HCT116 (cell line): Measurements from ENCODE around the gene ABCB10. TPM values are rescaled to one million over a fixed set of nuclear protein-coding genes. Genes with fewer than 3 reads are reported as not detected.

Experiments used
- ATAC-seq: fragments of 200-7000 bp; cut with Tn5 transposase; 2 replicates; pipeline ENCODE4 v1.9.1; 2020; ENCODE audit warnings: mild to moderate bottlenecking, moderate library complexity
- BruUV-seq: library from RNA; stranded (reverse); fragments of 400-500 nt; replicated peaks from 2 replicates; lab custom pipeline; 2021; lab: Mats Ljungman, UMichigan
- CTCF ChIA-PET: fragments of 300-600 bp; sonication (Branson Sonifier 250); formaldehyde crosslinking; loops from one replicate; lab custom pipeline; 2021; ENCODE audit warnings: antibody characterized with exemption; lab: Charles Lee
- POLR2A ChIA-PET: fragments of 300-600, 350-600 bp; sonication (Branson Sonifier 250); formaldehyde crosslinking; loops from one replicate; lab custom pipeline; 2021; ENCODE audit warnings: antibody characterized with exemption; lab: Charles Lee
- RAD21 ChIA-PET, 2 experiments: fragments of 300-600 bp; sonication (Branson Sonifier 250); formaldehyde crosslinking; loops; one replicate each; lab custom pipeline; 2023; ENCODE audit warnings: low total read pairs in 2 of 2; ENCODE audit not compliant: uncharacterized antibody in 2 of 2, unreplicated experiment in 2 of 2, low non-redundant PET in 1 of 2; lab: Charles Lee
- DNase-seq: peaks from one replicate; pipeline ENCODE4 v3.0.0-alpha.2; 2010; ENCODE audit warnings: low read depth, low spot score
- H2AFZ ChIP-seq: fragments of 200-600 bp; shearing (Covaris generic), sonication (generic); 2 replicates; pipeline ENCODE4 v1.6.1; 2017; ENCODE audit warnings: low read depth, mixed run types, mixed read lengths, antibody characterized with exemption, low read length; ENCODE audit not compliant: poor library complexity, severe bottlenecking
- H3K27ac ChIP-seq: 2 replicates; pipeline ENCODE4 v1.5.1; 2012; ENCODE audit warnings: low read depth, low read length
- H3K27me3 ChIP-seq: fragments of 200-600 bp; sonication (generic); 2 replicates; pipeline ENCODE4 v1.6.1; 2016; ENCODE audit warnings: mixed run types, low read length, mixed read lengths; ENCODE audit not compliant: insufficient read depth
- H3K36me3 ChIP-seq, 2 experiments: fragments of 200-500 bp in 1 of 2; fragments of 200-600 bp in 1 of 2; sonication (Bioruptor generic) in 1 of 2; sonication (generic) in 1 of 2; 2 replicates each; pipeline versions ENCODE4 v1.5.1 to v1.6.1; 2014 to 2016; ENCODE audit warnings: low read length in 2 of 2, inconsistent platforms in 1 of 2, mixed read lengths in 1 of 2, mixed run types in 1 of 2; ENCODE audit not compliant: insufficient read depth in 2 of 2, control insufficient read depth in 1 of 2
- H3K4me1 ChIP-seq, 2 experiments: fragments of 200-600 bp in 1 of 2; sonication (generic) in 1 of 2; 2 replicates each; pipeline versions ENCODE4 v1.5.1 to v1.6.1; 2012 to 2017; ENCODE audit warnings: low read length in 2 of 2, inconsistent platforms in 1 of 2, mild to moderate bottlenecking in 1 of 2, mixed read lengths in 1 of 2, mixed run types in 1 of 2, moderate library complexity in 1 of 2; ENCODE audit not compliant: insufficient read depth in 2 of 2, control insufficient read depth in 1 of 2
- H3K4me2 ChIP-seq: fragments of 200-600 bp; sonication (generic); 2 replicates; pipeline ENCODE4 v1.6.1; 2017; ENCODE audit warnings: mixed run types, low read length, mixed read lengths
- H3K4me3 ChIP-seq, 2 experiments: fragments of 200-600 bp in 1 of 2; sonication (generic) in 1 of 2; replicated peaks in 1 of 2; 2 replicates each; pipeline ENCODE4 v1.5.1; 2011 to 2016; ENCODE audit warnings: low read length in 2 of 2, control low read depth in 1 of 2, low read depth in 1 of 2, mild to moderate bottlenecking in 1 of 2, mixed read lengths in 1 of 2, mixed run types in 1 of 2
- H3K79me2 ChIP-seq: fragments of 200-600 bp; sonication (generic); 2 replicates; pipeline ENCODE4 v1.6.1; 2017; ENCODE audit warnings: mild to moderate bottlenecking, mixed run types, low read length, moderate library complexity, mixed read lengths; ENCODE audit not compliant: insufficient read depth
- H3K9ac ChIP-seq: fragments of 200-600 bp; sonication (generic); 2 replicates; pipeline ENCODE4 v1.6.1; 2016; ENCODE audit warnings: low read length, mixed read lengths
- H3K9me2 ChIP-seq: fragments of 200-600 bp; sonication (generic), shearing (Covaris generic); 2 replicates; pipeline ENCODE4 v1.6.1; 2017; ENCODE audit warnings: mixed run types, mild to moderate bottlenecking, moderate library complexity; ENCODE audit not compliant: insufficient read depth
- H3K9me3 ChIP-seq, 2 experiments: fragments of 200-500 bp in 1 of 2; fragments of 200-600 bp in 1 of 2; sonication (Bioruptor generic) in 1 of 2; sonication (generic) in 1 of 2; 2 replicates each; pipeline ENCODE4 v1.6.1; 2014 to 2017; ENCODE audit warnings: low read length in 2 of 2, mixed read lengths in 2 of 2, inconsistent platforms in 1 of 2, low read depth in 1 of 2, mild to moderate bottlenecking in 1 of 2, mixed run types in 1 of 2, moderate library complexity in 1 of 2; ENCODE audit not compliant: control insufficient read depth in 1 of 2, insufficient read depth in 1 of 2
- H4K20me1 ChIP-seq: fragments of 200-600 bp; sonication (generic), shearing (Covaris generic); 2 replicates; pipeline ENCODE4 v1.6.1; 2017; ENCODE audit warnings: mixed run types, mild to moderate bottlenecking, moderate library complexity; ENCODE audit not compliant: insufficient read depth
- CTCF ChIP-seq, 3 experiments: fragments of 200-600 bp in 1 of 3; sonication (generic) in 1 of 3; IDR thresholded peaks in 2 of 3; conservative IDR thresholded peaks in 1 of 3; 2 replicates each; pipeline ENCODE4 v1.5.1; 2012 to 2017; ENCODE audit warnings: low read depth in 2 of 3, low read length in 2 of 3, antibody characterized with exemption in 1 of 3, borderline replicate concordance in 1 of 3, control low read depth in 1 of 3, mild to moderate bottlenecking in 1 of 3, mixed read lengths in 1 of 3, mixed run types in 1 of 3, moderate library complexity in 1 of 3; ENCODE audit not compliant: insufficient read depth in 1 of 3
- ELF1 ChIP-seq: IDR thresholded peaks from 2 replicates; pipeline ENCODE4 v1.6.1; 2012; ENCODE audit warnings: low read depth, borderline replicate concordance
- EZH2phosphoT487 ChIP-seq: fragments of 200-600 bp; IDR thresholded peaks from 2 replicates; pipeline ENCODE4 v1.6.1; 2018; ENCODE audit warnings: antibody characterized with exemption, borderline replicate concordance
- POLR2AphosphoS5 ChIP-seq: IDR thresholded peaks from 2 replicates; pipeline ENCODE4 v1.6.1; 2011; ENCODE audit warnings: mild to moderate bottlenecking, low read depth, low read length, moderate library complexity
- RAD21 ChIP-seq: IDR thresholded peaks from 2 replicates; pipeline ENCODE4 v1.6.1; 2012; ENCODE audit warnings: low read depth, mild to moderate bottlenecking
- REST ChIP-seq: IDR thresholded peaks from 2 replicates; pipeline ENCODE4 v1.6.1; 2012; ENCODE audit warnings: low read depth
- SIN3A ChIP-seq: IDR thresholded peaks from 2 replicates; pipeline ENCODE4 v1.6.1; 2012; ENCODE audit warnings: low read depth
- SRF ChIP-seq: IDR thresholded peaks from 2 replicates; pipeline ENCODE4 v1.6.1; 2012; ENCODE audit warnings: low read depth
- TCF7L2 ChIP-seq: IDR thresholded peaks from 2 replicates; pipeline ENCODE4 v1.7.0; 2011; ENCODE audit warnings: borderline replicate concordance, inconsistent platforms; ENCODE audit not compliant: insufficient read depth, insufficient read length; ENCODE audit errors: extremely low read depth
- YY1 ChIP-seq: IDR thresholded peaks from 2 replicates; pipeline ENCODE4 v1.6.1; 2011; ENCODE audit warnings: low read length, low read depth, moderate library complexity, mild to moderate bottlenecking; ENCODE audit not compliant: insufficient replicate concordance; ENCODE audit errors: extremely low read depth
- ZBTB33 ChIP-seq: IDR thresholded peaks from 2 replicates; pipeline ENCODE4 v1.6.1; 2011; ENCODE audit warnings: mild to moderate bottlenecking, low read length, moderate library complexity; ENCODE audit not compliant: insufficient replicate concordance; ENCODE audit errors: extremely low read depth
- intact Hi-C: fragments of 100-400 bp; cut with micrococcal nuclease; formaldehyde crosslinking; loops from 2 replicates; pipeline ENCODE4 v1.10.0; 2022
- total RNA-seq: library from RNA; stranded (reverse); gene quantifications from one replicate; pipeline ENCODE4 v1.2.1, GENCODE V29; 2021; ENCODE audit not compliant: unreplicated experiment
- TF ChIP-seq, protein P1 (sequence below): IDR thresholded peaks from 2 replicates; pipeline ENCODE4 v1.6.1; 2012

Gene ABCB10
- total RNA-seq, 1 experiment from 2014 or later: 20.3 TPM

DNA sequence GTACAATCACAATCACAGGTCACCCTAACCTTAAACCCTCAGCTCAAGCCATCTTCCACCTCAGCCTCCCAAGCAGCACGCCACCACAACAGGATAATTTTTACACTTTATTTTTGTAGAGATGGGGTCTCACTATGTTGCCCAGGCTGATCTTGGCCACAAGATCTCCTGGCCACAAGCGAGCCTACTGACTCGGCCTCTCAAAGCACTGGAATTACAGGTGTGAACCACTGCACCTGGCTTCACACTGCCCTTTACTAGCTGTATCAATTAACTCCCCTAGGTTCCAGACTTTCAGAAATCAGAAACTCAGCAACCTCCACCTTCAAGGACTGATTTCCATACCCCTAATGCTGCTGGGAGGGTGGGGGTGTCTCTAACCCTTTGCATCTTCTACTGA, 87.3 kb downstream of the ABCB10 start:
- CTCF ChIA-PET: no interaction called here
- intact Hi-C loops: no loop called here

More for the DNA sequence above, 87.3 kb downstream of the ABCB10 start:
- Histone ChIP-seq H4K20me1 (no peaks in the 10 kb centered on the region), H3K79me2 (no peaks in the 10 kb centered on the region; the same call in 1 of the 2 replicates), H3K9ac (no peak overlapping the region), H3K36me3 (peaks cover 18 to 31% of the 10 kb centered on the region in 2 experiments), H3K4me3 (no peak overlapping the region), H3K4me2 (no peak overlapping the region), H3K4me1 (no peaks in the 10 kb centered on the region), H3K27me3 (no peaks in the 10 kb centered on the region), H2AFZ (no peak overlapping the region), H3K9me3 (no peaks in the 10 kb centered on the region), H3K9me2 (no peaks in the 10 kb centered on the region), H3K27ac (no peak overlapping the region)
- RAD21 ChIA-PET: no interaction called here
- no peak for DNase-seq
- no peak for ATAC-seq
- no peak for TF ChIP-seq POLR2AphosphoS5
- TF ChIP-seq YY1: no peak
- TF ChIP-seq ZBTB33: no peak
- no peak for TF ChIP-seq RAD21
- no peak for TF ChIP-seq SIN3A
- TF ChIP-seq REST: no peak
- TF ChIP-seq SRF: no peak
- TF ChIP-seq EZH2phosphoT487: no peak
- TF ChIP-seq ELF1: no peak
- TF ChIP-seq TCF7L2: no peak
- TF ChIP-seq, protein P1, sequence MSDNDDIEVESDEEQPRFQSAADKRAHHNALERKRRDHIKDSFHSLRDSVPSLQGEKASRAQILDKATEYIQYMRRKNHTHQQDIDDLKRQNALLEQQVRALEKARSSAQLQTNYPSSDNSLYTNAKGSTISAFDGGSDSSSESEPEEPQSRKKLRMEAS: no peak
- TF ChIP-seq CTCF (IDR thresholded peaks at IDR 0.05 in 2 of 3, conservative IDR thresholded peaks at IDR 0.05 in 1 of 3; ENCODE audit: borderline replicate concordance in 1 of 3, insufficient read depth in 1 of 3, low read depth in 2 of 3, low read length in 2 of 3): no peak
- POLR2A ChIA-PET: no interaction called here
- BruUV-seq: no TSS peak
